Right renal pelvis (tissue), 4 donors: ENCODE data around the gene NT5C2. TPM values are rescaled to one million over a fixed set of nuclear protein-coding genes. Genes with fewer than 3 reads are reported as not detected.
A peak's percentile ranks its signal among the peaks of the same experiment; 100 is the strongest.
"Not testable (repeated sequence)": the region's sequence is repeated elsewhere in the genome, so short reads cannot be mapped to it uniquely, and the experiment has no call there.

Source experiments
- DNase-seq, 4 donors: peaks; one replicate each; pipeline ENCODE4 v3.0.0-alpha.2; 2013; ENCODE audit warnings: low read depth in 4 of 4, low spot score in 3 of 4, missing footprints in 1 of 4
- polyA plus RNA-seq, 4 donors: library from polyadenylated mRNA; unstranded; fragments of 120-200 nt; gene quantifications; one replicate each; pipeline ENCODE4 v1.2.1, GENCODE V29; 2013; ENCODE audit not compliant: insufficient read length in 4 of 4

Gene NT5C2
- polyA plus RNA-seq, result 100 to 1,000 TPM in 3 of 4 donors, 10 to 100 TPM in 1; 87.2 to 120 (median 114) TPM

GRCh38 chr10:103193107-103193819 lies at the start of gene NT5C2:
TSS of gene NT5C2 (minus strand) at chr10:103193272. CDS start at chr10:103174958, 18,314 bp downstream.
- peak; percentile 47 to 58 (median 56) for DNase-seq

GRCh38 chr10:103241262-103242011 lies 48.4 kb upstream of the NT5C2 start:
- peak in 1 of 4 donors; percentile 41 for DNase-seq

- DNase-seq, result no peak
Observed at GRCh38 chr10:103238506-103239252, 45.6 kb upstream of the NT5C2 start.

- no peak for DNase-seq
Observed at GRCh38 chr10:103235775-103236174, 42.7 kb upstream of the NT5C2 start.

GRCh38 chr10:103232772-103233488 lies 39.9 kb upstream of the NT5C2 start:
- no peak for DNase-seq

- DNase-seq, result no peak
Observed at GRCh38 chr10:103232131-103232673, 39.1 kb upstream of the NT5C2 start.

- DNase-seq, result peak in 1 of 4 donors; percentile 40
Observed at GRCh38 chr10:103231047-103231551, 38.0 kb upstream of the NT5C2 start.

- DNase-seq, result no peak
Observed at GRCh38 chr10:103227416-103227815, 34.3 kb upstream of the NT5C2 start.

- DNase-seq, result no peak
Observed at GRCh38 chr10:103225939-103226338, 32.9 kb upstream of the NT5C2 start.

- DNase-seq, result not testable (repeated sequence)
Observed at GRCh38 chr10:103224721-103225120, 31.6 kb upstream of the NT5C2 start.

- no peak for DNase-seq
Observed at GRCh38 chr10:103224133-103224532, 31.1 kb upstream of the NT5C2 start.

GRCh38 chr10:103216362-103216761 lies 23.3 kb upstream of the NT5C2 start:
- DNase-seq, result not testable (repeated sequence)

GRCh38 chr10:103215601-103216000 lies 22.5 kb upstream of the NT5C2 start:
- DNase-seq, result no peak

GRCh38 chr10:103210262-103210661 lies 17.2 kb upstream of the NT5C2 start:
- DNase-seq, result not testable (repeated sequence)

- not testable (repeated sequence) for DNase-seq
Observed at GRCh38 chr10:103207643-103208042, 14.6 kb upstream of the NT5C2 start.

GRCh38 chr10:103207141-103207540 lies 14.1 kb upstream of the NT5C2 start:
- DNase-seq, result no peak

- not testable (repeated sequence) for DNase-seq
Observed at GRCh38 chr10:103206715-103207114, 13.6 kb upstream of the NT5C2 start.

- DNase-seq, result not testable (repeated sequence)
Observed at GRCh38 chr10:103205401-103205800, 12.3 kb upstream of the NT5C2 start.

- no peak for DNase-seq
Observed at GRCh38 chr10:103204353-103205255, 11.5 kb upstream of the NT5C2 start.
